ENCODE measurements around the gene SPG7.
"Not testable (repeated sequence)": the region's sequence is repeated elsewhere in the genome, so short reads cannot be mapped to it uniquely, and the experiment has no call there.

SPG7 gene

GRCh38 chr16:89561142-89561883 lies 53.1 kb downstream of the SPG7 start:
- DNase-seq (ENCODE audit: extremely low read depth in 1 of 2, low read depth in 1 of 2) = no peak

- no peak for DNase-seq (ENCODE audit: extremely low read depth in 1 of 2, low read depth in 1 of 2)
Observed at GRCh38 chr16:89561884-89562599, 53.8 kb downstream of the SPG7 start.

GRCh38 chr16:89562939-89563338 lies 54.7 kb downstream of the SPG7 start:
- no peak for DNase-seq (ENCODE audit: extremely low read depth in 1 of 2, low read depth in 1 of 2)

GRCh38 chr16:89563639-89564392 lies 55.6 kb downstream of the SPG7 start:
- DNase-seq (ENCODE audit: extremely low read depth in 1 of 2, low read depth in 1 of 2) = no peak

- DNase-seq (ENCODE audit: extremely low read depth in 1 of 2, low read depth in 1 of 2) = no peak
Observed at GRCh38 chr16:89564476-89565255, 56.5 kb downstream of the SPG7 start.

- no peak for DNase-seq (ENCODE audit: extremely low read depth in 1 of 2, low read depth in 1 of 2)
Observed at GRCh38 chr16:89565256-89565505, 57.0 kb downstream of the SPG7 start.

GRCh38 chr16:89565506-89566372 lies 57.5 kb downstream of the SPG7 start:
- peak in 1 of 2 donors; percentile 13 for DNase-seq (ENCODE audit: extremely low read depth in 1 of 2, low read depth in 1 of 2)

- DNase-seq (ENCODE audit: extremely low read depth in 1 of 2, low read depth in 1 of 2) = no peak
Observed at GRCh38 chr16:89567656-89568594, 59.7 kb downstream of the SPG7 start.

- no peak for DNase-seq (ENCODE audit: extremely low read depth in 1 of 2, low read depth in 1 of 2)
Observed at GRCh38 chr16:89569506-89570341, 61.5 kb downstream of the SPG7 start.

- no peak for DNase-seq (ENCODE audit: extremely low read depth in 1 of 2, low read depth in 1 of 2)
Observed at GRCh38 chr16:89570342-89570923, 62.2 kb downstream of the SPG7 start.

GRCh38 chr16:89570983-89571598 lies 62.9 kb downstream of the SPG7 start:
- DNase-seq (ENCODE audit: extremely low read depth in 1 of 2, low read depth in 1 of 2) = not testable (repeated sequence)

GRCh38 chr16:89571636-89572035 lies 63.4 kb downstream of the SPG7 start:
- DNase-seq (ENCODE audit: extremely low read depth in 1 of 2, low read depth in 1 of 2) = no peak

GRCh38 chr16:89572073-89572484 lies 63.9 kb downstream of the SPG7 start:
- no peak for DNase-seq (ENCODE audit: extremely low read depth in 1 of 2, low read depth in 1 of 2)

- DNase-seq (ENCODE audit: extremely low read depth in 1 of 2, low read depth in 1 of 2) = no peak
Observed at GRCh38 chr16:89572485-89573205, 64.4 kb downstream of the SPG7 start.

- DNase-seq (ENCODE audit: extremely low read depth in 1 of 2, low read depth in 1 of 2) = no peak
Observed at GRCh38 chr16:89573826-89574680, 65.8 kb downstream of the SPG7 start.
